ENCODE results near the gene PIPOX. TPM values are rescaled to one million over a fixed set of nuclear protein-coding genes. Genes with fewer than 3 reads are reported as not detected.

PIPOX gene
- total RNA-seq, 4 donors from 2014 or later = 1.2 to 15.3 (median 1.6) TPM; not detected in 1

DNA sequence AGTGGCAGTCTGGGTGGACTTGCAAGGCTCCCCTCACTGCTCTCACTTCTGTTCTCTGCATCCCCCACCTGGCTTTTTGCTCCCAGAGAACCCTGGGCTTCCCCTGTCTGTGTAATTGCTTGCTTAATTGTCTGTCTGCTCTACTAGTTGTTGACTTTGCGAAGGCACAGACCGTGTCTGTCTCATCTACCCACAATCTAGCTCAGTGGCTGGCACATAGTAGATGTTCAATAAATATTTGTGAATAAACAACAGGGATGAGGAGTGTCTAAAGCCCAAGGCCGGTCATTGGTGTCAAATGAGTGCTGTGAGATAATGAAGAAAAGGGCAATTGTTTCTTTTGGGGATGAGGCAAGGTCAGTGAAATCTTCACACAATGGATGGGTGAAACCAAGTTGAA is 34.4 kb upstream of the PIPOX start:
- H3K9me3 ChIP-seq = no peaks in the 10 kb centered on the region
- intact Hi-C loops (cut with DNase I; ENCODE audit: low total_unique reads) = no loop called here
- H3K27me3 ChIP-seq = peaks cover 71% of the 10 kb centered on the region

DNA sequence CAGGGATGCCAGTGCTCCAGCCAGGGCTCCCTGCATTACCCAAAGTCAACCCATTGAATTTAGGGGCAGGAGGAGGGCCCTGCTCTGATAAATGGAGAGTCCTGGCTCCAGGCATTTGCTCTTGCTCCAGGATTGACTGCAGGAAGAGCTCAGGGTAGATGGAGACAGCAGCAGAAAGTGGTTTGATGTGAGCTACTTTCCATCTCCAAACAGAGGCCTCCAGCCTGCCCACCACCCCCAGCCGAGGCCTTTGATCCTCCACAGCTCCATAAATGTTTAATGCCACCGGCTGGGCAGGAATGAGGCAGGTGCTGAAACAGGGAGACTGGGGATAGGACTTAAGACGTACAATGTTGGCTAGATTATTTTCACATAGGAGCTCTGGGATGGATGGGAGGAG is 32.8 kb upstream of the PIPOX start:
- in situ Hi-C loops (cut with MboI; ENCODE audit: low pct_ligation_motif_present in 1 of 4, low pct_unique_long_range_greater_than_20kb in 1 of 4, low sequenced_read_pairs in 3 of 4) (loop anchor here in 1 of 4 donors (25.0 kb wide), 1 partner anchor 227 kb away; the partner anchor contains the start of gene CRYBA1), intact Hi-C loops (cut with DNase I; ENCODE audit: low total_unique reads) (no loop called here)
- H3K4me3 ChIP-seq = no peak overlapping the region
- peaks cover 0 to 7% (median 1%) of the 10 kb centered on the region in 4 donors for H3K4me1 ChIP-seq
- no peak for DNase-seq
- peaks cover 56% of the 10 kb centered on the region for H3K27me3 ChIP-seq
- WGBS, 2 donors (ENCODE audit: low coverage in 1 of 2) = 27% methylated on average over 3 of the region's 3 CpGs; no CpG with 5 or more reads in 1 of the 2 donors
- TF ChIP-seq POLR2AphosphoS5 (IDR thresholded peaks at IDR 0.05) (no peak), POLR2A (IDR thresholded peaks at IDR 0.05) (no peak), EP300 (IDR thresholded peaks at IDR 0.05; ENCODE audit: low read depth) (no peak)
- TF ChIP-seq, protein P1, sequence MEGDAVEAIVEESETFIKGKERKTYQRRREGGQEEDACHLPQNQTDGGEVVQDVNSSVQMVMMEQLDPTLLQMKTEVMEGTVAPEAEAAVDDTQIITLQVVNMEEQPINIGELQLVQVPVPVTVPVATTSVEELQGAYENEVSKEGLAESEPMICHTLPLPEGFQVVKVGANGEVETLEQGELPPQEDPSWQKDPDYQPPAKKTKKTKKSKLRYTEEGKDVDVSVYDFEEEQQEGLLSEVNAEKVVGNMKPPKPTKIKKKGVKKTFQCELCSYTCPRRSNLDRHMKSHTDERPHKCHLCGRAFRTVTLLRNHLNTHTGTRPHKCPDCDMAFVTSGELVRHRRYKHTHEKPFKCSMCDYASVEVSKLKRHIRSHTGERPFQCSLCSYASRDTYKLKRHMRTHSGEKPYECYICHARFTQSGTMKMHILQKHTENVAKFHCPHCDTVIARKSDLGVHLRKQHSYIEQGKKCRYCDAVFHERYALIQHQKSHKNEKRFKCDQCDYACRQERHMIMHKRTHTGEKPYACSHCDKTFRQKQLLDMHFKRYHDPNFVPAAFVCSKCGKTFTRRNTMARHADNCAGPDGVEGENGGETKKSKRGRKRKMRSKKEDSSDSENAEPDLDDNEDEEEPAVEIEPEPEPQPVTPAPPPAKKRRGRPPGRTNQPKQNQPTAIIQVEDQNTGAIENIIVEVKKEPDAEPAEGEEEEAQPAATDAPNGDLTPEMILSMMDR (IDR thresholded peaks at IDR 0.05) = no peak
- H3K27ac ChIP-seq = no peak overlapping the region
- no peaks in the 10 kb centered on the region for H3K36me3 ChIP-seq
- no peaks in the 10 kb centered on the region for H3K9me3 ChIP-seq

More for the DNA sequence above, 34.4 kb upstream of the PIPOX start:
- H3K4me1 ChIP-seq = peaks cover 0 to 8% (median 1%) of the 10 kb centered on the region in 4 donors
- DNase-seq = no peak
- H3K4me3 ChIP-seq = no peak overlapping the region
- TF ChIP-seq POLR2A (IDR thresholded peaks at IDR 0.05) (no peak), EP300 (IDR thresholded peaks at IDR 0.05; ENCODE audit: low read depth) (no peak), POLR2AphosphoS5 (IDR thresholded peaks at IDR 0.05) (no peak)
- TF ChIP-seq, protein P1 (IDR thresholded peaks at IDR 0.05) = no peak
- in situ Hi-C loops (cut with MboI; ENCODE audit: low pct_ligation_motif_present in 1 of 4, low pct_unique_long_range_greater_than_20kb in 1 of 4, low sequenced_read_pairs in 3 of 4) = loop anchor here in 1 of 4 donors (25.0 kb wide), 1 partner anchor 229 kb away; the partner anchor contains the start of gene CRYBA1
- no peak overlapping the region for H3K27ac ChIP-seq
- 54 to 88% methylated on average over 1 to 3 of the region's 3 CpGs for WGBS, 2 donors (ENCODE audit: low coverage in 1 of 2)
- H3K36me3 ChIP-seq = no peaks in the 10 kb centered on the region

DNA sequence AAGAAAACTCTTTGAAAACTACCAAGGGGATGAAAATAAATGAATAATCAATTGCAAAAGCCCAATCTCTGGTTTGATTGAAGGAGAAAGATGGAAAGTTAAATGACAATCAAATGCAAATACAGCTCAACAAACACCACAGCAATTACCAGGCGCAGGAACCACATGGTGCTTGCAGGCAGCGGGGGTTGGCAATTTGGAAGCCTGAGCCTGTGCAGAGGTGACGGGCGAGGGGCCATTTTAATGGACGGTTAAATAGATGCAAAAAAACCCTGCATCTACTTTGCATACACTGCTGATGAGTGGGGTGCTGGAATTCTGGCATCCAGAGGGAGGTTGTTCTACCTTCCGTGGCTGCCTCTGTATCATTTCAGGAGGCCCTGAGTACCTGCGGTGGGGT is 32.4 kb upstream of the PIPOX start:
- H3K27me3 ChIP-seq = peaks cover 51% of the 10 kb centered on the region
- no peak for TF ChIP-seq POLR2AphosphoS5 (IDR thresholded peaks at IDR 0.05)
- no peak for TF ChIP-seq POLR2A (IDR thresholded peaks at IDR 0.05)
- TF ChIP-seq, protein P1 (IDR thresholded peaks at IDR 0.05) = no peak
- TF ChIP-seq EP300 (IDR thresholded peaks at IDR 0.05; ENCODE audit: low read depth) = no peak
- H3K9me3 ChIP-seq = no peaks in the 10 kb centered on the region
- H3K27ac ChIP-seq = no peak overlapping the region
- in situ Hi-C loops (cut with MboI; ENCODE audit: low pct_ligation_motif_present in 1 of 4, low pct_unique_long_range_greater_than_20kb in 1 of 4, low sequenced_read_pairs in 3 of 4) = loop anchor here in 1 of 4 donors (25.0 kb wide), 1 partner anchor 227 kb away; the partner anchor contains the start of gene CRYBA1
- H3K36me3 ChIP-seq = no peaks in the 10 kb centered on the region
- 40 to 67% methylated on average over 1 to 7 of the region's 7 CpGs for WGBS, 2 donors (ENCODE audit: low coverage in 1 of 2)
- H3K4me3 ChIP-seq = no peak overlapping the region
- no peak for DNase-seq
- intact Hi-C loops (cut with DNase I; ENCODE audit: low total_unique reads) = no loop called here
- peaks cover 0 to 5% (median under 1%) of the 10 kb centered on the region in 4 donors for H3K4me1 ChIP-seq

DNA sequence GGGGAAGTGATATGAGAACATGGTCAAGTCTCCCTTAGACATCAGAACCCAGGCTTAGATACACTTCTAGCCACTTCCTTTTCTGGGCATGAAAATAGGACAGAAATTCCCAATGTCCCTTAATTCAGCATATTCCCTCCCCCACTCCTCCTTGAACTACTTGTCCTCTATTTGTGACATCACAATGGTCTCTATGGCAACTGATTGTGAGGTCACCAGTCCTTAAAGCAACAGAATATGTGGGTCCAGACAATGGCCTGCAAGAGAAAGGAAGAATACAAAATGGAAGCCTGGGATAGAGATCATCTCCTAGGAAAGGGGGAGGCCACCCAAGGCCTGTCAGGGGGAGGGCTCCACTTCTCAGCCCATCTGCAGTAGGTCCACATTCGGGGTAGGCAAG is 30.4 kb upstream of the PIPOX start:
- no peak for DNase-seq
- in situ Hi-C loops (cut with MboI; ENCODE audit: low pct_ligation_motif_present in 1 of 4, low pct_unique_long_range_greater_than_20kb in 1 of 4, low sequenced_read_pairs in 3 of 4) (loop anchor here in 1 of 4 donors (25.0 kb wide), 1 partner anchor 225 kb away; the partner anchor contains the start of gene CRYBA1), intact Hi-C loops (cut with DNase I; ENCODE audit: low total_unique reads) (no loop called here)
- Histone ChIP-seq H3K27me3 (peaks cover 49% of the 10 kb centered on the region), H3K27ac (no peak overlapping the region), H3K4me3 (no peak overlapping the region), H3K9me3 (no peaks in the 10 kb centered on the region), H3K4me1 (no peaks in the 10 kb centered on the region), H3K36me3 (no peaks in the 10 kb centered on the region)
- 85% methylated on average over 1 of the region's 1 CpG; no CpG with 5 or more reads in 1 of the 2 donors for WGBS, 2 donors (ENCODE audit: low coverage in 1 of 2)
- no peak for TF ChIP-seq POLR2AphosphoS5 (IDR thresholded peaks at IDR 0.05)
- TF ChIP-seq, protein P1 (IDR thresholded peaks at IDR 0.05) = no peak
